Fibroblast of skin of abdomen (primary cell): ENCODE measurements around the gene LAMB4.

ENCODE experiments used
- DNase-seq: peaks from one replicate; pipeline ENCODE4 v3.0.0-alpha.2; 2013

LAMB4 gene

DNA sequence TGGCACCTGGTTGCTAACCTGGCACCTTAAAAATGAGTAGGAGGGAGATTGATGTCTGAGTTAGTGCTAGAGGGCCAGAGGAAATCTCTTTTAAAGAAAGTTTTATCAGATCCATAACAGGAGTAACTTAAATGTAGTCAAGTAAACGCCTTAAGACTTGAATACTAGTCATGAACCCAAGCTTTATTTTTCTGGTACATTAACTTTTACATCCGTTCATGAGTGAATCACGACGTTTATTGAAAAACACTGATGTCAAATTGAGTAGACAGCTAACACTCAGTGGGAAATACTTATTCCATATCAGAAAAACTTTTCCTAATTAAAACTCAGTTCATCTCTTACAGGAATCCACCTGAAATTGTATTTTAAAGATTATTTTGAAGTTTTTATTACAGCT is 120.3 kb downstream of the LAMB4 start:
- DNase-seq = no peak

- no peak for DNase-seq
Observed at GRCh38 chr7:108008827-108009226, 121.3 kb downstream of the LAMB4 start.

DNA sequence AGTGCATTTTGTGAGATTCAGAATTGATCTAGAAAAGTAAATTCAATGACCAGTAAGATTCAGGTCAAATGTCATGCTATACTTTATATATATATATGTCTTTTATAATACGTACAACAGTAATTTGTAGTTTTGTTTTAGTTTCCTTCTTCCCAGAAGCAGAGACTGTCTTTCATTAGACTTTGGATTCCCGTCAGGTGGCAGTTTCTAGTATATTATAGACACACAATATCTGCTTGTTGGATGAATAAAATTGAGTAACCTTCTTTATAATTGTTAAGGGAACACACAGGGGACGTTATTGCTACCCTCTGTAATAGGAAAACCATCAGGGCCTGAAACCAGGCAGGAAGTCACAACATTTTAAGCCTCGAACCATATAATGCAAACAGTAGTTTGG is 121.9 kb downstream of the LAMB4 start:
- no peak for DNase-seq

DNA sequence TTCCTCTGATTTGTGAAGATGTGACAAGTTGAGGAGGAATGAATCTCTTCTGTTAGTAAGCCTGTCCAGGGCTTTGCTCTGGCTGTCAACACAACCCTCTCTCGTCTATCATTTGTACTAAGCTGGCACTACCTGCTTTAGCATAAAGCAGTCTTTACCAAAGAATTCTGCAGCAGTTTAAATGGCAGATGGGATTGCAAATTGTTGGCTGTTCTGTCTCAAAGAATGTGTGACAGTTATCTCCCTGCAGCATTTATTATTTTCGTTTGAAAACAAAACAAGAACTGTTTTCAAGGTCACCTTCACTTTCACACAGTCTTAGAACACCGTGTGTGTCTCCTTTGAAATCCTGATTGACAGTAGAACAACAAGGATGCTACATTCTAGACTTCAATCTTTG is 122.4 kb downstream of the LAMB4 start:
- DNase-seq = no peak

DNA sequence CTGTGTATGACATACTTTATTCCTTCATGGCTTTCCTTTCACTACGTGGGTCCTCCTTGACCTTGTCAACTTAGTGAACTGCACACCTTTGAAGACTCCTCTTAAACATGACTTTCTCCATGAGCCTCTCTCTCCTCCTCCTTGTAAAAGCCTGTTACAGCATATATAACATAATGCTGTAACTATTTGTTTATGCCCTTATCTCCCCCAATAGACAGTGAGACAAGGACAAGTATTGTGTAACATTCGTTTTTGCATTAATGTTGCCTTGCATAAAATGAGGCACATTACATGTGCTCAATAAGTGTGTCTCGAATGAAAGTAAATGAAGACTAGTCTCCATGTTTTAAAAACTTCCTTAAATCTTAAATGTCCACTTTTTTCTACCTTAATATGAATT is 122.9 kb downstream of the LAMB4 start:
- no peak for DNase-seq

- no peak for DNase-seq
Observed at GRCh38 chr7:108004220-108005142, 125.7 kb downstream of the LAMB4 start.

DNA sequence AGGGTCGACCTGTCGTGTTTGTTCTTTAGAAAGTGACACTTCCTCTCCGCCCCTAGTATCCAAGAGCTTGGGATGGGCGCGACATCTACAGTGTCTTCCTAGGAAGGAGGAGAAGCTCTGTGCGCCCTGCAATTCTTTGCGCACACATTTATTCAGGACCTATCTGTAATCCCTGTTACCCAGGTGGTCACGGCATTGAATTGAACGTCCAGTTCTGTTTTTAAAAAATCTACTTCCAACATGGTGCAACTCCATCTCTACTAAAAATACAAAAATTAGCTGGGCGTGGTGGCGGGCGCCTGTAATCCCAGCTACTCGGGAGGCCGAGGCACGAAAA is 126.6 kb downstream of the LAMB4 start:
- DNase-seq = no peak

DNA sequence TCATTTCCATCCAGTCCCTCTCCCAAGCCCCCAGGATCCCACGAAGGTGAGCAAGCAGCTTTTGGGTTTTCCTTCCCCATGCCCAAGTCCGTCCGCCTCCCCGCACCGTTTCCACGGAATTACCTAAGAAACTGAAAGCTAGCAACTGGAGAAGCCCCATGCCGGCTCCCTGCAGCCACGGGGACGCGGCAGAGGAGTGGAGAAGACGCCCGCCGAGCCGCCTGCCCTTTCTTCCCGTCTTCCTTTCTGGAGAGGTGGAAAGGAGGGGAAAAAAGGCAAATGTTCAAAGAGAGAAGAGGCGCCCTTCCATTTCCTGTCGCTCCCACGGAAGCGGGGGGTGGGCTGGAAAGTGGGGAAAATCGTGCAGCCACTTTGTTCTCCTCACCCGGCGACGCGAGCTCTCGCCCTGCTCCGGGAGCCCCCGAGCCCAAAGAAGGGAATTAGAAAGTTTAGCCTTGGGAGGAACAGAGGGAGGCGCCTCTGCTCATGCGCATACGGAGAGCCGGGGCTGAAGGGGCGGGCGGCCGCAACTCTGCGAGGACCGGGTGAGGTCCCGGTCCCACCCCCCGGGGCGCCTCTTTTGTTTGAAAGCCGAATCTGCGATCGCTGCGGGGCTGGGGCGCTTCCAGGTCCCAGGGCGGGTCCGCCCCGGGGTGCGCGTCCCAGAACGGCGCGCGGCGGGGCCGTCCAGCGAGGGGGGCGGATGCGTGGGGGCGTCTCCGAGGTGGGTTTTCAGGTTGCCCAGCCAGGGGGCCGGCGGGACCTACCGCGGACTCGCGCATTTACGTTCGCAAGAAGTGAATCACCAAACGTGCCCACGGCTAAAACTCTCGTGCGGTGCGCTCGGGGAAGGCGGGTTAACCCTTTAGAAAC is 127.2 kb downstream of the LAMB4 start, which contains the start of gene LAMB1:
Gene LAMB1 (minus strand): TSS at position 436 of the 873 bp plus-strand sequence. CDS start 276 bp downstream, at position 160.
- peak; percentile 85 for DNase-seq

DNA sequence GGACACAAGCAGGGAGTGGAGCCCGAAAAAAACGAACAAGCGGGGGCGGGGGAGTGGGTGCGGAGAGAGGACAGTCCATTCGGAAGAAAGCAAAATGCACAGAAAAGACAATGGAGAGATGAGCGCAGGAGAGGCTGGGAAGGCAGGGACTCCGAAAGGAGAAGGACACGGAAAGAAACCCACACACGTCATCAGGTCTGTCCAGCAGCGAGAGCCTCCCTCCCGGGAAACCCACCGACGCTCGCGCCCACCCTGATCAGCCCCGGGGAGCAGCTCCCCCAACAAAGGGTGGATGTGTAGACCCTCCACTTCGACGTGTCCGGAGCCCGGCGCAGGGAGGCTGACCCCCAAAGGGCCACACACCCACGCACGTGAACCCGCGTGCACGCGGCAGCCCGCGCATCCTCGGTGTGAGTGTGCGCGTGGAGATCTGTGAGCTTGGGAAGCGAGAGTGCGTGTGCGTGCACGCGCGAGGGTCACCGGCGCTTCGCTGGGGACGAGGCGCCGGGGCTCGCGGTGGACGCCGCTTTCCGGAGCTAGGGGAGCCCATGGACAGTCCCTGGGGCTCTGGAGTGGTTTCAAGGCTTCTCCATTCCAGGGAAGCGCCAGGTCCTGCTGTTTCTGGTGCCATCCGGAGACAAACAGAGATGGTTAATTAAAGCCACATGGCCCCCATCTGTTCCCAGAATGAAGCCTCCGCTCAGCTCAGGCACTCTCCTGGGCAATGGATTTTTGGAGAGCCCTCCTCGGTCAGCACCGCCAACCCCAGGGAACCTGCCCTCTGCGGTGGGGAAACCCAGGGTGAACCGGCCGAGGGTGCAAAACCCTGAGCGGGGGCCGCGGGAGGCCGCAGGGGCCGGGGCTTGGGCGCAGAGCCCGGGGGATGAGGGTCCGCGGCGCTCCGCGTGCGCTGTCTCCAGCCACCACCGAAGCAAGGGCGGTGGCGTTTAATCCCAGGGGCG is 128.1 kb downstream of the LAMB4 start:
- DNase-seq = peak; percentile 68

- peak; percentile 58 for DNase-seq
Observed at GRCh38 chr7:108000875-108001763, 129.0 kb downstream of the LAMB4 start.

GRCh38 chr7:107999779-108000560 is 130.2 kb downstream of the LAMB4 start:
- DNase-seq = peak; percentile 84

DNA sequence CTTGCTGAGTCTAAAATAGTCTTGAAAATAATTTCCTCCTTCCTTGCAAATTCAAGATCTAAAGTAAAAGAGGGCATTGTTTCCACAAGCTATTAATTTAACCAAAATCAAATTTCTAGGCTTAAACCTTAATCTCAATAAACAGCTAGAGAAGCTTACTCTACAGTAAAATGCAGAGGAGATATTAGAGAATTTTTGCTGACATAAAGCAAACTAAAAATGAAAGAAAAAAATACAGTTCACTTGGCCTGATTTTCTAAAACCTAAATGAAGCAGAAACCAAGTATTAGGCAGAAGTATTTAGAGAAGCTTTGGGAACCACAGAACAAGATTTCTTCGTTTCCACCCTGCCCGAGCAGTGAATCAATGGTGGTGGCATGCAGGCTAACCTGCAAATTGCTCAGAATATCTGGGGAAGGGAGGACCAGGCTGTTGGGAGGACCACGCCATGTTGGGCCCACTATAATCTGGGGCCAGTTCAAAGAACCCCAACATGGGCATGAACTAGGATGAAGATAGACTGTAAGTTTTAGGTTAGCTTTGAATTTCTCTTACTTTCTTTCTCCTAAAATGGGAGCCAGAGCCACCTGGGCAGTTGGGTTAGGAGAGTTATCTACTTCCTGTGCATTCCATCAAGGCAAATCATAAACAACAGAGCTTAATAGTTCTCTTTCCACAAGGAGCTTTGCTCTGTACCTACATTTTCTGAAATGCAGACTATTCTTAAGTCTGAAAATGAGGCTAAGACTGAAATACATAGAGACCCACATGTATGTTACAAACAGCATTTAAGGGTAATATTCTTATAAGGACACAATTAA is 131.3 kb downstream of the LAMB4 start:
- no peak for DNase-seq

GRCh38 chr7:107998150-107998549 is 132.0 kb downstream of the LAMB4 start:
- no peak for DNase-seq

- peak; percentile 71 for DNase-seq
Observed at GRCh38 chr7:107996072-107996882, 133.9 kb downstream of the LAMB4 start.

DNA sequence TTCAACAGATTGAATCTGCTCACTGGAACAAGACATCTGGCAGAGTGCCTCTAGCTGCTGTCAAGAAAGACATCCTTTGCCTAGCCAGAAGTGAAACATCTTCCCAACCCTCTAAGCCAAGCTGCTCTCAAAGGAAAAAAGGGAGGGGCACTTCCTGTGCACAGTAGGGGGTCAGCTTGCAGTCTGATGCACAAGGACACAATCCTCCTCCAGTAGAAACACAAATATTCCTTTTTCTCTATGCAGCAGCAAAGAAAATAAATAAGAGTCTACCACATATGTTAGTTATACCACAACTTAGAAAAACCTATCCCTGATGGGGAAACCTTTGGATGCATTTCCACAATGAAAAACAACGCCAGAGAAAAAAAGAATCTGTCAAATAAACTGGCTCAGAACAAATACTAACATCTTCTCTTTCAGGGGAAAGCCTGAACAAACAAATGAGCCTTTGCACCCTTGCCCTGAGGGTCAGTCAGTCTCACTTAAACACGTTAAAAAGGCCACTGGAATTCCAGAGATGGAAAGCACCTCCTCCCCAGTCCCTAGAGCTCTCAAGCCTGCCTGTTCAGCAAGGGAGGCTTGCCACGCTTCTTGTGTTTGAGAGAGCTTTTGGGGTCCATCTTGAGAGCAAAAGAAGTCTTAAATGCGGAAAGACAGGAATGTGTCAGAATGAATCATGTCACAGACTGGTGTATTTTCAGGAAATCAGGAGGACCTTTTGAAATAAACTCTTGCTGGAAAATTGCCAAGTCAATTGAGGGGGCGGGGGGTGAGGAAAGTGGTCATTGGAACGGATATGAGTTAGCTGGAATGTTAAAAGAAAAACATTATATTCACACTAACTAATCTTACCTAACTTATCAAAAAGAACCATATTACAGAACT is 134.7 kb downstream of the LAMB4 start:
- peak; percentile 90 for DNase-seq

GRCh38 chr7:107994421-107995030 is 135.6 kb downstream of the LAMB4 start:
- DNase-seq = peak; percentile 52

DNA sequence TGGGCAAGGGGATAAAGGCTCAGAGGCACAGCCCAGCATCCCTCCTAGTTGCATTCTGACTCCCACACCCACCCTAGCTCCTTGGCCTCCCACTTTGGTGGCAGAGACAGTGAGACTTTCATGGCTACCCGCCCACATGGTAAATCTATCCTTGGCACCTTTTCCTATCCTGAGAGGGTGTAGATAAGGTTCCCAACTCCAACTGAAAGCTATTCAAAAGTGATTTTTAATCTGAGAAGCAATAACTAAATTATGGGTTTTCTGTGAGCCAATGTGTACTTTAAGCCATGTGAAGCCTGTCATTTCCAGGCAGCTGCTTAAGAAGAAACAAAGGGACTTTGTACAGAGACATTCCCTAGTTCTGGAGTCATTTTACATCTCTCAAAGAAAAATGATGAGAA is 136.3 kb downstream of the LAMB4 start:
- DNase-seq = no peak
